OCI-LY3 (cell line): ENCODE data around the gene TDRD1.

Experiments
- EZH2phosphoT487 ChIP-seq: fragments of 200-600 bp; shearing (Covaris generic); IDR thresholded peaks from 2 replicates; pipeline ENCODE4 v1.6.1; 2018; ENCODE audit warnings: antibody characterized with exemption, mixed run types, low read depth
- TF ChIP-seq, protein P1 (sequence below): fragments of 200-600, 300-600 bp; sonication (generic); IDR thresholded peaks from 2 replicates; pipeline ENCODE4 v1.5.1; 2014; ENCODE audit warnings: antibody characterized with exemption, low read length, low read depth

- TF ChIP-seq, protein P1, sequence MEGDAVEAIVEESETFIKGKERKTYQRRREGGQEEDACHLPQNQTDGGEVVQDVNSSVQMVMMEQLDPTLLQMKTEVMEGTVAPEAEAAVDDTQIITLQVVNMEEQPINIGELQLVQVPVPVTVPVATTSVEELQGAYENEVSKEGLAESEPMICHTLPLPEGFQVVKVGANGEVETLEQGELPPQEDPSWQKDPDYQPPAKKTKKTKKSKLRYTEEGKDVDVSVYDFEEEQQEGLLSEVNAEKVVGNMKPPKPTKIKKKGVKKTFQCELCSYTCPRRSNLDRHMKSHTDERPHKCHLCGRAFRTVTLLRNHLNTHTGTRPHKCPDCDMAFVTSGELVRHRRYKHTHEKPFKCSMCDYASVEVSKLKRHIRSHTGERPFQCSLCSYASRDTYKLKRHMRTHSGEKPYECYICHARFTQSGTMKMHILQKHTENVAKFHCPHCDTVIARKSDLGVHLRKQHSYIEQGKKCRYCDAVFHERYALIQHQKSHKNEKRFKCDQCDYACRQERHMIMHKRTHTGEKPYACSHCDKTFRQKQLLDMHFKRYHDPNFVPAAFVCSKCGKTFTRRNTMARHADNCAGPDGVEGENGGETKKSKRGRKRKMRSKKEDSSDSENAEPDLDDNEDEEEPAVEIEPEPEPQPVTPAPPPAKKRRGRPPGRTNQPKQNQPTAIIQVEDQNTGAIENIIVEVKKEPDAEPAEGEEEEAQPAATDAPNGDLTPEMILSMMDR: no peak
- no peak for TF ChIP-seq EZH2phosphoT487
Observed at GRCh38 chr10:114259824-114260223, 80.7 kb downstream of the TDRD1 start.
